GM19328 (cell line): ENCODE measurements around the gene BSPRY.
"Not testable (repeated sequence)": the region's sequence is repeated elsewhere in the genome, so short reads cannot be mapped to it uniquely, and the experiment has no call there.

ENCODE experiments used
- ATAC-seq: cut with Tn5 transposase; IDR thresholded peaks from one replicate; pipeline ENCODE4 v1.9.1; 2021; ENCODE audit warnings: mild to moderate bottlenecking, moderate library complexity; ENCODE audit not compliant: unreplicated experiment

The BSPRY gene

DNA sequence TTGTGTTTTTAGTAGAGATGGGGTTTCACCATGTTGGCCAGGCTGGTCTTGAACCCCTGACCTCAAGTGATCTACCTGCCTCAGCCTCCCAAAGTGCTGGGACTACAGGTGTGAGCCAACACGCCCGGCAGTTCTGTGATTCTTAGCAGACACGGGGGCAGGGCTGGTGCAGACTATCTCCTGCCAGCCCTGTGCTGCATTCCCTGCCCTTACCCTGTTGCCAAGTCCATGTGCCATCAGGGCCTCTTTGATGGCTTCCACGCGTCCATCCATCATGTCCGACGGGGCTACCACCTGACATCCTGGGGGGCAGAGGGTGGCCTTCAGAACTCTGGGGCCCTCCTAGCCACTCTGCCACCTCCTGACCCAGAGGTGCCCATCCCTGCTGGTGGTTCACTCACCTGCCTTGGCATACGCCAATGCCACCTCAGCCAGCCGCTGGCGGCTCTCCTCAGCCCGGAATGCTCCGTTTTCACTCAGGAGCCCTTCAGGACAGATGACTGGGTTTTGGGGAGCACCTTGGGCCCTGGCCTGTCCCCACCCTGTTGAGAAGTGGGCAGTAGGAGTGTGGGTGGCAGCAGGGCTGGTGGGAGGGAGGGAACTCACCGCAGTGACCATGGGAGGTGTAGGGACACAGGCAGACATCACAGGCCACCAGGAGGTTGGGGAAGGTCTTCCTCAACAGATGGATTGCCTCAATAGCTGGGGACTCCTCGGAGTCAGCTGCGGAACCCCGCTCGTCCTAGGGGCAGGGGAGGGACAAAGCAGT is 41.0 kb downstream of the BSPRY start:
- no peak for ATAC-seq

DNA sequence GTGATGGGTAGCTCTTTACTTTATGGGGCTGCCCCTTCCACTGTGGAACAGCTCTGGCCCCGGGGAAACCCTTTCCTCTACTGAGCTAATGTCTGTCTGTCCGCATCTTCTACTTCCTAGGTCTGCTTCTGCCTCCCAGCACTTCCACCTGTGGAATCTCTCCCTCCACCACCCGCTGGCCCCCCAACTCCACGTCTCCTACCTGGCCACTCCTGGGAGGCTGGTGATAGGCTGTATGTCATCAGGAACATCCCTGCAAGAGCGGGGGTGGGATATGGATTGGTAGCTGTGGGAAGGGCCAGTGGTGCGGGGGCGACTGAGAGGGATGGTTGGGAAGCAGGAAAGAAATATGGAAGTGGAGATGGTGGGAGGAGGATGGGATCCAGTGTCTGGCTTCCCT is 42.6 kb downstream of the BSPRY start:
- no peak for ATAC-seq

DNA sequence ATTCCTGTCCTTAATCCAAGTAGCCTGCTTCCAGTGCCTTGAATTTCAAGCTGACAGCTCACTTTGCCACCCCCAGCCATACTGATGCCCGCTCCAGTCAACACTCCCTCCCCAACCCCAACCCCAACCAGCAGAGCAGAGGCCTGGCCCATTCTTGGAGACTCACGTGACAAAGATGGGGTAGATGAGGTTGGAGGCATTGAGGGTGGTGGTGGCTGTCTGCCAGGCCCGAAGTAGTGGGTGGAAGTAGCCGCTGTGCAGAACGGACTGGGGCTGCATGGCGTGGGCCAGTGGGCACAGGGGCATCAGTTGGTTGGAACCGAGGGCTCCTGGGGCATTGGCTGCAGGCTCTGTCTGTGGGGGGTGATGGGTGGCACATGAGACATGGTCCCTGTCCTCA is 43.9 kb downstream of the BSPRY start:
- no peak for ATAC-seq

DNA sequence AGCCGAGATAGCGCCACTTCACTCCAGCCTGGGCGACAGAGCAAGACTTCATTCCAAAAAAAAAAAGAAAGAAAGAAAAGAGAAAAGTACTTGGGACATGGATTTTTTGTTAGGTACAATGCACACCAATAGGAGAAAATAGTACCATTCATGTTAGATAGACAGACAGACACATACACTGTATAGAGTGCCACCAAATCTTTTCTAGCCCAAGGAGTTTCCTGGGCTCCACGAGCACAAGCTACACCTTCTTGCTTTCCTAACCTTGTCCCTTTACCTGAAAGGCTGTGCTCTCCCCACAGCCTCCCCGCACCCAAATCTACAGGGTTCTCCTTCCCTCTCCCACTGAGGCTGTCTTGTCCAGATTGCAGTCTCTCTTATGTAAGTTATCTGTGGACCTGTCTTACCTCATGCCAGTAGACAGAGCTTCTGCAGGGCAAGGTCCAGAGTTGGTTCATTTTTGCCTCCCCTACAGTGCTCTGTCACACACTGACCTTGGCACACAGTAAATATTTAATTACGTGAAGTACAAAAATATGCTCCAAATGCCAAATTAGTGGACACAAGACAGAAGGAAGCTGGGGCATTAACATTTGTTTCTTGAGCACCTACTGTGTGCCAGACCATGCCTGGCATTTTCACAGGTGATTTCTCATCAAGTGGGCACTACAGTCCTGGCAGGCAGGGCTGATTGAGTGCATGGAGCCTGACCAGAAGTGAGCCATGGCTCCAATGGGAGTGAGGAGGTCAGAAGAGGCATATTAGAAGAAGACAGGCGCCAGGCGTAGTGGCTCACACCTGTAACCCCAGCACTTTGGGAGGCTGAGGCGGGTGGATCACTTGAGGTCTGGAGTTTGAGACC is 45.9 kb downstream of the BSPRY start:
- no peak for ATAC-seq

DNA sequence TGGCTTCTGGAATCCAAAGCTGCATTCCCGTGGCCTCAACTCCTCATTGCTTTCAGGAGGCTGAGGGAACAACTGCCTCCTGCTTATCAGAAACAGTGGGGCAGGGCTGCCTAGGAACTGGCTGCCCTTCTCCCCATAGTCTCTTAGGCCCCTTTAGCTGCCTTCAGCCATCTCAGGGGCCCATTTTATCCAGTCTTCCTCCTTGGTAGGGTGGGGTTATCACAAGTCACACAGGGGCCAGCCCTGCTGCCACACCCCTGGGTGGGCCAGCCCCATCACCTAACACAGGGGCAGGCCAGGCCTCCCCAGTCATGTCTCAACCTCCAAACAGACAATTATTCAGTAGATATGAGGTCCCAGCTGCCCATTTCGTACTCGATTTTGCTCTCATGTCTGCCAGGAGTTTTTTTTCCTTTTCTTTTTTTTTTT is 47.9 kb downstream of the BSPRY start:
- ATAC-seq: no peak

DNA sequence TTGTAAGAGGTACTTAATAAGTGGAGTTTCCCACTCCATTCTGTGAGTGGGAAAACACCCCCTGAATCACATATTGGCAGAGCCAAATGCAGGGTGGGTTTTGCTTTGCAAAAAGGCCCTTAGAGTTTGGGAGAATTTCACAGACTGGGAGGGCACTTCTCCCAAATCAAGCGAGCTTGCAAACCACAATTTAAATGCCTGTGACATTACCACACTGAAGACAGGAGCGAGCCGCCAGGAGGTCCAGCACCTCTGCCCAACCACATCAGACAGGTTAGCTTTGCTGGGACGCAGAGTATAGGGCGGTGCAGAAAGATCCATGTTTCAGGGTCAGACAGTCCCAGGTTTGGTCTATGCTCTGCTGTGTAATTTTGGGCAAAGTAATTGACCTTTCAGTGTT is 49.5 kb downstream of the BSPRY start:
- ATAC-seq: no peak

DNA sequence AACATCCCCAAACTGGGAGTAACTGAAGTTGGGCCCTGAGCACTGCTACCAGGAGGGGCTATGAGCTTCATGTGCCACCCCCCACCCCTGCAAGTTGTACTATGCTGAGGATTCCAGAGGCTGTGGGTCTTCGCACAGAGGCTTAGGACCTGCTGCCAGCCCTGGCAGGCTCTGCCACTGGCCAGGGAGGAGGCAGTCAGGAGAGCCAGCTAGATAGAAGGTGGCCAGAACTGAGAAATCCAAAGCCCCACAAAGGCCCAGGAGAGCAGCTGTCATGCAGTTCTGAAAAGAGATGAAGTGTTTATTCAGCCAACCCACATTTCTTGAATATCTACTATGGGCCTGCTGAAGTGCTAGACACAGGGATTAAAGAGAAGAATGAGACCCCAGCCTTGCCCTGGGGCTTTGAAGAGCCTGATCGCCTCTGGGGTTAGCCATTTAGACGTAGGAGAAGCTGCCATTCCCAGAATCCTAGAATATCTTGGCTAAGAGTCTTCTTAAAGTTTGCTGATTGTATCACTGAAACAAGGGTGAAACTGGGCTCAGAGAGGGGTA is 50.4 kb downstream of the BSPRY start:
- ATAC-seq: no peak

DNA sequence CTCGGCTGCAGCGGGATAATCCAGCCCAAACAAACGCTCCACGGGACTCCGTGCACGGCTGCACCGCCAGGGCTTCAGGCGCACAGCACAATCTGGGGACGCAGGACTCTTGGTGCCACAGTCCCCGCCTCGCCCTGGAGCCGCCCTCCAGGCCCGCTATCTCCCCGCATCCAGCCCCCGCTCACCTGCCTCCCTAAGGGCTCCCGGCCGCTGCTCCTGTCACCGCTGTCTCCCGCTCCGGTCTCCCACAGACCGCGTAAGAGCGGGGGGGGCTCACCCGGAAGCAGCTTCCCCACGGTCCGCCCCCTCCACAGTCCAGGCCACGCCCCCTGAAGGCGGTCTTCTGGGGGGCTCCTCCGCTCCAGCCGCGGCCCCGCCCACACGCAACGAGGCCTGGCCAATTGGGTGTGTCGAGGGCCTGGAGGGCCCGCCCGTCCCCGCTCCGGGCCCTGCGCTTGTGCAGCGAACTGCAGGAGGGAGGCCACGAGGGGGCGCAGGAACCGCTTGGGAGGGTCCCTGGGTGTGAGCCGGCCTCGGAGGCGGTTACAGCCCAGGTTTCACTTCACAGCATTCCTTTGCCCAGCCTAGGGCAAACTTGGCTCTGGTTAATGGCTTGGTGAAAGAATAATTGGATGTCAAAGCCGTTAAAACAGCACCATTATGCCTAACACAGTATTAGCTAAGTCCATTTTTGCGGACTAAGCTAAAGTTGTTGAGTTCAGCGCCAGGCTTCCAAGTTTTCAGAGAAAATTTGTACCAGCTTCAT is 51.9 kb downstream of the BSPRY start, which contains the start of gene ALAD:
ALAD (minus strand) TSS at position 258 of the 766 bp plus-strand sequence. CDS start 7,725 bp downstream, outside the sequence.
- ATAC-seq: peak; percentile 100

DNA sequence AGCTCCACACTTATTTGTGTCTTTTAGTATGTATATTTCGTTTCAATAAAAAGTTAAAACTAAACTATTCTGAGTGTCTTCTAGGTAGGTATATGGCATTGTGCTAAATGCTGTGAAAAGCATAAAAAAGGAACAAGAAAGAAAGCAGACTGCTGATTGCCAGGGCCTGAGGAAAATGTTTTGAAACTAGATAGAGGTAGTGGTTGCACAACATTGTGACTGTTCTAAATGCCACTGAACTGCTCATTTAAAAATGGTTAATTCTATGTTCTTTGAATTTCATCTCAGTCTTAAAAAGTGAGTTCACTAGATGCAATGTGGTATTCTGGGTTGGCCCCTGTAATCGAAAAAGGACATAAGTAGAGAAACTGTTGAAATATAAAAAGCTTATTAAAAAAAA is 54.3 kb downstream of the BSPRY start:
- no peak for ATAC-seq

DNA sequence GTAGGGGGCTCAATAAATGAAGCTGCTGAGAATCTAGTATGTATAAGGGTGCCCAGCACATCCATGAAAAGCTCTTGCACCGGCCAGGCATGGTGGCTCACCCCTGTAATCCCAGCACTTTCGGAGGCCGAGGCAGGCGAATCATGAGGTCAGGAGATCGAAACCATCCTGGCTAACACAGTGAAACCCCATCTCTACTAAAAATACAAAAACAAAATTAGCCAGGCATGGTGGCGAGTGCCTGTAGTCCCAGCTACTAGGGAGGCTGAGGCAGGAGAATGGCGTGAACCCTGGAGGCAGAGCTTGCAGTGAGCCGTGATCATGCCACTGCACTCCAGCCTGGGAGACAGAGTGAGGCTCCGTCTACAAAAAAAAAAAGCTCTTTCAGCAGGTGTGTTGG is 57.0 kb downstream of the BSPRY start:
- ATAC-seq: not testable (repeated sequence)

DNA sequence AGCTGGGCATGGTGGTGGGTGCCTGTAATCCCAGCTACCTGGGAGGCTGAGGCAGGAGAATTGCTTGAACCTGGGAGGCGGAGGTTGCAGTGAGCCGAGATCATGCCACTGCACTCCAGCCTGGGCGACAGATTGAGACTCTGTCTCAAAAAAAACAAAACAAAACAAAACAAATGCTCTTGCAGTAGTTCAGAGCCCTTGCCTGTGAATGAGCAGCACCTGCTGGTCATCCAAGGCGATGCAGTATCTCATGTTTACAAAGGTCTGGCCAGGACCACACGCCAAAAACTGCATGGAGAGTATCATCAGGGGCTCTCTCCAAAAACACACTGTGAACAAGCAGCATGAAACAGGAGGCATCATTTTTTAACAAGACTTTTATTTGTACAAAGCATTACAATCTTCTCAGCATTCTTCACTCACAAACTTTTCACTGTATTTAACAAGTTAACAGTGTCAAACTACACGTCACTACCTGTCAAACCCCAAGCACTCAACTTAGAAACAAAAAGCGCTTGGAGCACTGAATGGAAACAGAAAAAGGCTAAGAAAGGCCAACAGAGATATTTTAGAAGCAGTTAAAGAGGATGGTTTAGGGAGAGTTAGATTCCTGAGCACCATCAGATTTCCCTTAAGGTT is 57.7 kb downstream of the BSPRY start:
- ATAC-seq: not testable (repeated sequence)

DNA sequence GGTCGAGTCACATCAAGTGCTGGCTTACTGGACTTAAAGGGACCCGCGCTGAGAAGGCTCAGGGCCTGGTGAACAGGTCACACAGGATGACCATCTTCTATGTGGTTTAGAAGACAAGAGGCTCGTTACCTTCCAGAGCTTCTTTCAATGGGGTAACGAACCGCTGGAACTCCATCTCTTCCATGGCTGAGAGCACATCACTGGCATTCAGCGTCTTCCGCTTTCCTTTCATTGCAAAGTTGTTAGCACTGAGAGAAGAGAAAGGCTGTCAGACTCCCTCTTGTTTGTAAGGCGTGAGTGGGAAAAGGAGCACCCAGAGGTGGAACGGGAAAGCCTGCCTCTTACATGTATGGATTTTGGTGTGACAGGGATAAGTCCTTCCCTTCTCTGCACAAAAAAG is 60.1 kb downstream of the BSPRY start:
- ATAC-seq: no peak

DNA sequence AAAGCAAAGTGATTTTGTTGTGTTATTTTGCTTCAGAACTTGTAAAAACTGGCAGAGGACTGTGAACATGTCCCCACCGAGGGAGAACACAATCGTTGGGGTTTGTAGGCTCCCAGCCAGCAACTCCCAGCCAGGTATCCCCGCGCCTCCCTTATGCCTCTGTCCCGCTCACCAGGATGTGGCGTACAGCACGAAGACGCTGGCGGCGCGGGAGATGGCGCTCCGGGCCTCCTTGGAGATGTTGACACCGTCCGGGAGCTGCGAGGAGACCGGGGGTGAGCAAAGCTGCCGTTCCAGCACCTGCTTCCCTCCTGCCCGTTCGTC is 60.5 kb downstream of the BSPRY start:
- peak; percentile 9 for ATAC-seq

DNA sequence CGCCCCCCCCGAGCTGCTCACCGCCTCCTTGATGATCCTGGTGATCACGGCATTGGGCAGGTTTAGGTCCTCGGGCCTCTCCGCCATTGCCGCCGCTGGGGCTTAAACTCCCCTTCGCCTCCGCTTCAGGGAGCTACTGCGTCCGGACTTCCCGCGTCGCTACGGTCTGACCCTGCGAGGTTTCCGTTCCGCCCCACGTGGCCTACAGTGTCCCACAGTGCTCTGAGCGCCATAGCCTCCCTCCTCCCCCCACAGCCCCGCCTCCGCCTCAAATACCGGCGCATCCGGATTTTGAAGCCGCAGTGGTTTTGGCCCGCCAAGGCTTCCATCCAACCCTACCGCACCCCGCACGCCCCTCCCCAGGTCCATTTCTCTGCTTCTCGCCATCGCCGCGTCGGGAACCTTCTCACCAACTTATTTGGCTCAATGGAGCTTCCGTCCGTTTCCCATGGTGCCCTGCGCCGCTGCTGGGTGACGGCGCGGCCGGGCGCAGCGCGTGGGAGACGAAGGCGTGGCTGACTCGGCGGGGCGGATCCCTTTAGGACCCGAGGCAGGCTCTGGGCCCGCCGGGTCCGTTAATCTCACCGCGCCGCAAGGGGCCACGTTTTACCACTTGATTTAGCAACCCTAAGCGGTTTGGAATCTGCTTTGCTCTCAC is 61.0 kb downstream of the BSPRY start, which contains the start of the genes C9orf43 and POLE3:
C9orf43 (plus strand) TSS at position 541 of the 658 bp plus-strand sequence. CDS start 2,747 bp downstream, outside the sequence.
POLE3 (minus strand) TSS at position 469 of the 658 bp plus-strand sequence; CDS start at position 87, 382 bp downstream.
- peak; percentile 82 for ATAC-seq

DNA sequence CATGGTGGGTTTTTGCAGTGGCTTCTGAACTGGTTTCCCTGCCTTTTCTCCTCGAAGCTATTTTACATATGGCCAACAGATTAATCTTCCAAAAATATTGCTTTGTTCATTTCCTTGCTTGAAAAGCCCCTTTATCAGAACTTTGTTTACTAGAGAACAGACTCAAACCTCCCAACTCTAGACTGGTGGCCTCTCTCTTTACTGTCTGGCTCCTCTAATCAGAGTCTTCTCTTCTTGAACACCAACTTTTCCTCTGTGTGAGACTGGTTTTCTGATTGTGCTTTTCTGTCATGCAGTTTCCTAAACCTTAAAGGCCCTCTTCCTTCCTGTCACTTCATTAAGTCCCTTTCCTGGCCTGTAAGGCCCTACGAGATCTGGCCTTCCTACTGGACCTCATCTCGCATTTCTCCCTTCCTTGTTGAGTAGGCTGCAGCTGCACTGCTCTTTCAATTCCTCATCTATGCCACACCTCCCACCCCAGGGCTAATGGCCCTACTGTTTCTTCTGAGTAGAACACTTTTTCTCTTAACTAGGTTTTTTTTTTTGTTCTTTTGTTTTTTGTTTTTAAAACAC is 66.9 kb downstream of the BSPRY start:
- ATAC-seq: peak; percentile 98

DNA sequence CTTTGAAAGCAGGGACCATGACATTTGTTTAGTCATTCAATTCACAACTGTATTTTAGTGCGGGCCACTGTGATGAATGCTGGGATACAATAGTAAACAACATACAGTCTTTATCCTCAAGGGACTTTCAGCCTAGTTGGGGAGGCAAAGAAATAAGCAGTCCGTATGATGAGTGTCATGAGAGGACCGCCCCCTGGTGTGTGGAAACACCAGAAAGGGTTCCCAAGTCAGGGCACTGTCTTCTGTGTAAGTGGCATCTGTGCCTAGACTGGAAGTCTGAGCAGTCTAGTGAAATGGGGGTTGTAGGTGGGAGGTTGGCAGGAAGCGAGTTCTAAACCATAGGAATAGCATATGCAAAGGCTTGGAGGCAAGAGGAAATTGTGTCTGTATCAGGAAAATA is 68.0 kb downstream of the BSPRY start:
- no peak for ATAC-seq
